SIG-M5 treated with dmso at 0.1 percent for 504 hours (cell line): ENCODE data around the gene COL5A1.
"Not testable (repeated sequence)": the region's sequence is repeated elsewhere in the genome, so short reads cannot be mapped to it uniquely, and the experiment has no call there.

ENCODE experiments used
- DNase-seq: peaks from one replicate; lab custom pipeline; 2025; ENCODE audit not compliant: unreplicated experiment; lab: John Stamatoyannopoulos, UW

The COL5A1 gene

DNA sequence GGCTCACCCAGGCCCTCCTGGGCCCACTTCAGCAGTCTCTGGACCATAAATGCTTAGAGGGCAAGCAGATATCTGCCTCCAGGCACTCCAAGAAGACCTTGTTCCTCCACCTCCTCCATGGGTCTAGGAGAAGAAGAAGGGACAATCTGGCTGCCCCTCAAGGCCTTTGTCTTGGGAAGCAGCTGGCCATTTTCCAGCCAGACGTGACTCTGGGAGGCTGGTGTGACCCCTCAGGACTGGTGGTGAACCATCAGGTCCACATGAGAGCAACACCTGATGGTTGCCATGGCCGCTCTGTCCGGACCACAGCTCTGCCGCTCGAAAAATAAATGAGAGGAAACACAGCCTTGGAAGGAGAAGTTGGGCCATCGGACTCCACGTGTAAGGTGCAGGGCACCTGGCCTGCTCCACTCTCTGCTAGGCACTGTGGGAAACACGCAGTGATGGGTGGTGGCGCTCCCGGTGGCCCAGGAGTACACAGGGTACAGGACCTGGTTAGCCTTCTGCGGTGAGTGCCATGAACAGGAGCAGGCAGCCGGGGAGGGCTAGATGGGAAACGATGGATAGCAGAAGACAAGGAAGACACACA, 3.0 kb upstream of the COL5A1 start:
- DNase-seq, result no peak

DNA sequence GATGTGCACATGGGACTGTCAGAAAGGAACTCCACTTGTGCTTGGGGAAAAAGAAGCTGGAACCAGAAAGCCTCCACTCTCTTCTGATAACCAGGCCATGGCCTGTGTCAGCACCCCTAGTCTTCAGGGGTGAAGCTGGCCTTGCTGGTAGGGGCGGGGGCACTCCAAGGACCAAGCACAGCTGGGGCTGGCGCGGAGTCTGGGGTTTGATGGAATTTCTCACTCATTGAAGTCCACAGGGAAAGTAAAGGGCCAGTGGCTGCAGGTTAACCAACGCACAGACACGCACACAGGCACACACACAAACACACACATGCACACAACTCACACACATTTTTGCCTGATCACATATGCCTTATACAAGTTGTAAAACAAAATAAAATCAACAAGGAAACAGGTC, 1.6 kb upstream of the COL5A1 start:
- no peak for DNase-seq

- no peak for DNase-seq
These were observed 964 bp upstream of the COL5A1 start for GRCh38 chr9:134640506-134641172.

GRCh38 chr9:134641990-134642384, 384 bp downstream of the COL5A1 start:
- DNase-seq, result no peak

DNA sequence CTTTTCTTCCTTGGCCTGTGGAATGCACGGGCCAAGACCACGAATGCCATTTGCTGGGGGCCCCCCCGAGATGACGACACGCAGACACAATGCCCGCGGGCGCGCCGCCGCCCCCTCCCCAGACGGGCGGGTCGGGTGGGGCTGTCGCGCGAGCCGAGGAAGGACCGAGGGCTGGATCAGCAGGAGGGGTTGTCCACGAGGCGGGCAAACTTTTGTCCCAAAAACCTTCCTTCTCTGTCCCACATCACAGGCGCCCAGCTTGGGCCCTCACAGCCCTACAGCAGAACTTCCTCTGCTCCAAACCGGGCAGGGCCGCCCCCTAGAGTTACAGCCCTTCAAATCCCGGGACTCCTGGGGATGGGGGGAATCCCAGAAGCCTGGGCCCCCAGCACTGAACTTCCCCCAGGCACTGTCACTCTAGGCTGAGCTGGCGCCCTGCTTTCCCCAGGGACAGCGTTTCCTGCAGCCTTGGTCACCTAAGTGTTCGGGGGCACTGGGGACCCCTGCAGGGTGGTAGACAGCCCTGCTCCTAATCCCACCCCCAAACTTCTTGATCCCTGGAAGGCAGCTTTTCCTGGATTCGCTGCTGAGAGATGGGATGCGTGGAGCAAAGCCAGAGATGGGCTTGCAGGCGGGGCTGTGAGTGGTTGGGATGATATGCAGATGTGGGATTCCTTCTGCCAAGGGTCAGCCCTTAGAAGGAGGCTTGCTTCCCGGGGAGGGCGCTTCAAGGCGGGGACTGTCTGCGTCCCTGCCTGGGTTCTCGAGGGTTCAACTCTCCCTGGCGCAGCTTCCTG, 980 bp downstream of the COL5A1 start:
- DNase-seq, result no peak

DNA sequence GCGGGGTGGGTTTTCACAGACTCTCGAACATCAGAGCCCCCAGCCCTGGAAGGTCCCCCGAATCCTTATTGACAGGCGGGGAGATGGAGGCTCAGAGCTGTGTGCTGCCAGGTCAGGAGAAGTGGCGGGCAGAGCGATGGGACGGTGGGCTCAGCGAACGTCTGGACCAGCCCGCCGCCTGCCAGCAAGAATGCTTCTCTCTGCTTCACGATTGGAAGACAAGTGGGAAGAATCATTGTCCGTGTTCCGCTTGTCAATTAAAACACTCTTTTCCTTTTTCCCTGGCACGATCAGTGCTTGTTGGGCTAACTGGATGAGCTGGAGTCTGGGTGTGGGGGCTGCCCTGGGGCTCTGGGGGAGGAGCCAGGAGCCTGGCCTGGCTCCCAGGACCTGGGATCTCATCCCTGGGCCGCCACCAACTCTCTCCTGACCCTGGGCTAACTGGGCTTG, 1.6 kb downstream of the COL5A1 start:
- no peak for DNase-seq

DNA sequence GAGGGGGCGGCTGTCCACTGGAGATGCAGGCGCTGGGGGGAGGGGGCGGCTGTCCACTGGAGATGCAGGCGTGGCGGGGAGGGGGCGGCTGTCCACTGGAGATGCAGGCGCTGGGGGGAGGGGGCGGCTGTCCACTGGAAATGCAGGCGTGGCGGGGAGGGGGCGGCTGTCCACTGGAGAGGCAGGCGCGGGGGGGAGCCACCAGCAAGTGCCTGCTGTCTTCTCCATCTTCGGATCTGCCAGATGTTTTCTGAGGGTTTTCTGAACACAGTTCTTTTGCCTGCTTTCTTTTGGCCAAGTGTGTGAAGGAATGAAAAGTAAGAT, 2.8 kb downstream of the COL5A1 start:
- DNase-seq, result not testable (repeated sequence)

- no peak for DNase-seq
These were observed 3.4 kb downstream of the COL5A1 start for GRCh38 chr9:134644725-134645606.

DNA sequence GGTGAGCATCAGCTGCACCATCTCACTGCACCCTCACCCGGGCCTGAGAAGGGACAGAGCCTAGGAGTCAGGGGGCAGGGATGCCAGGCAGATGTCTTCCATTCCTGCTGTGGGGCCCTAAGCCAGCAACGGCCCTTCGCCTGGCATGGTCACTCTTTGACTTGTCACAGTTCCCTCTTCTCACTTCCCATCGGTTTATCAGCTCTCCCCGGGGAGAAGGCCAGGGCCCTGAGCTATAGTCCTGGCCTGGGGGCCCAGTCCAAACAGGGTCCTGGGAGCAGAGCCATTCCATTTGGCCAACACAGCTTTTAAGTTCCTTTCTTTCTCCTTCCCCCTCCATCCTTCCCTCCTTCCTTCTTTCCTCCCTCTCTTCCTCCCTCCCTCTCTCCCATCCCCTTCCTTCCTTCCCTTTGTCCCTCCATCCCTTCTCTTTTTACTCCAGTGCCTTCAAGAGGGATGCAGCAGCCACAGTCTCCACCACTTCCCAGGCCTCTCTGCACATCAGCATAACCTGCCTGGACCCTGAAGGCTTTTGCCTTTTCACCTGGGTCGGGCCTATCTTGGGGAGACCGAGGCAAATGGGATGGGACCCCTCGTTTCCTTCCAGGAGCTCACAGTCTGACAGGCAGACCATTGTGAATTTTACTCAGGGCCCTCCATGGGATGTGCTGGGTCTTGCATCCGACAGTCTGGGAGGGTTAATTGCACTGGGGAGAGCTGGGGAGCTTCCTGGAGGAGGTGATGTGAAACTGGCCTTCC, 4.2 kb downstream of the COL5A1 start:
- no peak for DNase-seq

GRCh38 chr9:134647359-134648080, 5.9 kb downstream of the COL5A1 start:
- no peak for DNase-seq

- DNase-seq, result no peak
These were observed 7.3 kb downstream of the COL5A1 start for GRCh38 chr9:134648701-134649530.

DNA sequence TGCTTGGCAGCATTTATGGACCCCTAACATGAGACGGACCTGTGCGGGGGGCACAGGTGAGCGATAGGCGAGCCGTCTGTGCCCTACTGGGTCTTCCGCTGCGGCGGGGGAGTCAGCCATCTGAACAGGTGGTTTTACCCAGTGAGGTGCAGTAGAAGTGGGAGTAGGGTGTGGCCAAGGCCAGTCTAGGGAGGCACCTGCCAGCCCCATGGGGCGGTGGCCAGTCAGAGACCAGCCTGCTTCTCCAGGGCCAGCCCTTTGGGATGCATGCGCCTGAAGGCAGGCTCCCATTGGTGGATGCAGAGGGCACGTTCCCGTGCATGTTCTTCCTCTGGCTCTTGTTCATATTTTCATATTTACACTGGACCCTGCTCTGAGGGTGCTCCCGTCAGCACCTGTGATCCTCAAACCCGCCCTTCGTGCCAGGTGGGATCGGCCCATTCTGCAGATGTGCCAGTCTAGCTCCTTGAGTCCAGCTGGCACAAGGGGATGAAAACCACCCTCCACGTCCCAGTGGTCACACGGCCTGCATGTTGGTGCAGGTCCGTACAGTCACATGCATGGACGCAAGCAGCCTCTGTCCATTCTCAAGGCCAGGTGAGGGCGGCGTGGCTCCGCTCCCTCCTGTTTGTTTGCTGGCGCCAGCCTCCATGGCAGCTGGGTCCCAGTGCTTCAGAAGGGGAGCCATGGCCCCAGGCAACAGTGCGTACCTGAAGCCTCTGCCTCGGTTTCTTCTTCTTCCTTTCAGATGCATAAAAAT, 9.0 kb downstream of the COL5A1 start:
- no peak for DNase-seq

GRCh38 chr9:134651226-134651905, 9.8 kb downstream of the COL5A1 start:
- no peak for DNase-seq

DNA sequence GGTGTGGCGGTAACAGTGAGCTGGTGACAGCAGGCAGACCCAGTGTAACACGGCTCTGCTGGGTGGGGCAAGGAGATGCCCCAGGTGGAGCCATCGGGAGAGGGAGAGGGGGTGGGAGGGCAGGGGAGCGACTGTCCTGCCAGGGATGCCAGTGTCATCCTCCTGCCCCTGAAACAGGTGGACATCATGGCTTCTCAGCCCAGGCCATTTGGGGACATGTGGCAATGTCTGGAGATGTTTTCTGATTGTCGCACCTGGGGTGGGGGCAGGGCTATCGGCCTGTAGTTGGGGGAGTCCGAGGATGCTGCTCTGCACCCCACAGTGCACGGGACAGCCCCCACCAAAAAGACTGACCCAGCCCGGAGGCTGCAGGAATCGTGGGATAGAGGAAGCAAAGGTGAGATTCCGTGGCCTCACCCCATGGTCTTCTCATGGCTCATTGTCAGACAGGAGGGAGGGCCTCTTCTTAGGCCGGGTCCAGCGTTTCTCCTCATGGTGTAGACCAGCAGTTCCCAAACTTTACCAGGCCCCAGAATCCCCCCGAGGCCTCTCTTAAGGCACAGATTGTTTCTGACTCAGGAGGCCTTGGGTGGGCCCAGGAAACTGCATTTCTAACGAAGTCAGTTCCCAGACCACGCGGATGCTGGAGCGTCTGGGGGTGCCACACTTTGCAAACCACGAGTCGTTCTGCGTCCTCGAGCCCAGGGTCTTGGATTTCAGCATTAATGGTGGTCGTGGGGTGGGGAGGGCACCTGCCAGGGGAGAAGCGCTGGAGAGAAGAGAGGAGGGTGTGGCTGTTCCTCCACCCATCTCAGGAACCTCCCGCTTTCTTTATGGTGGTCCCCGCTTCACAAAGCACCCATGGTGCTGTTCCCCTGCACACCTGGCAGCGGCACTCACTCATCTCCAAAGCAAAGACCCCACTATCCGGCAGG, 11.0 kb downstream of the COL5A1 start:
- DNase-seq, result no peak

- DNase-seq, result no peak
These were observed 11.8 kb downstream of the COL5A1 start for GRCh38 chr9:134653259-134654009.

- no peak for DNase-seq
These were observed 13.5 kb downstream of the COL5A1 start for GRCh38 chr9:134655101-134655500.
